Parathyroid adenoma (tissue), 2 donors: ENCODE results near the gene ST8SIA2.

Experiments
- H2AFZ ChIP-seq: fragments of 300-600 bp; sonication (generic); one replicate; pipeline ENCODE4 v1.7.0; 2017; ENCODE audit warnings: antibody characterized with exemption, mild to moderate bottlenecking
- H3K27ac ChIP-seq: fragments of 300-600 bp; sonication (generic); one replicate; pipeline ENCODE4 v1.7.0; 2017
- H3K27me3 ChIP-seq: fragments of 300-600 bp; sonication (generic); one replicate; pipeline ENCODE4 v1.7.0; 2017; ENCODE audit warnings: low read length; ENCODE audit not compliant: control insufficient read depth, insufficient read depth
- H3K36me3 ChIP-seq: fragments of 300-600 bp; sonication (generic); one replicate; pipeline ENCODE4 v1.7.0; 2017; ENCODE audit warnings: low read length; ENCODE audit not compliant: control insufficient read depth, insufficient read depth
- H3K4me1 ChIP-seq: fragments of 300-600 bp; sonication (generic); one replicate; pipeline ENCODE4 v1.7.0; 2017; ENCODE audit warnings: control low read depth
- H3K4me2 ChIP-seq: fragments of 300-600 bp; sonication (generic); one replicate; pipeline ENCODE4 v1.7.0; 2017; ENCODE audit warnings: low read length
- H3K4me3 ChIP-seq: fragments of 300-600 bp; sonication (generic); one replicate; pipeline ENCODE4 v1.7.0; 2017; ENCODE audit warnings: low read depth, low read length
- H3K79me2 ChIP-seq: fragments of 300-600 bp; sonication (generic); one replicate; pipeline ENCODE4 v1.7.0; 2017; ENCODE audit warnings: control low read depth
- H3K9ac ChIP-seq: fragments of 300-600 bp; sonication (generic); one replicate; pipeline ENCODE4 v1.7.0; 2017; ENCODE audit warnings: mild to moderate bottlenecking
- H3K9me3 ChIP-seq: fragments of 300-600 bp; sonication (generic); one replicate; pipeline ENCODE4 v1.7.0; 2017; ENCODE audit warnings: low read length; ENCODE audit not compliant: control insufficient read depth
- TF ChIP-seq, protein P1 (sequence below): fragments of 300-600 bp; sonication (generic); IDR thresholded peaks from one replicate; pipeline ENCODE4 v1.7.0; 2017; ENCODE audit warnings: antibody characterized with exemption, mild to moderate bottlenecking
- donor health status: primary hyperparathyroidism.

Gene ST8SIA2

DNA sequence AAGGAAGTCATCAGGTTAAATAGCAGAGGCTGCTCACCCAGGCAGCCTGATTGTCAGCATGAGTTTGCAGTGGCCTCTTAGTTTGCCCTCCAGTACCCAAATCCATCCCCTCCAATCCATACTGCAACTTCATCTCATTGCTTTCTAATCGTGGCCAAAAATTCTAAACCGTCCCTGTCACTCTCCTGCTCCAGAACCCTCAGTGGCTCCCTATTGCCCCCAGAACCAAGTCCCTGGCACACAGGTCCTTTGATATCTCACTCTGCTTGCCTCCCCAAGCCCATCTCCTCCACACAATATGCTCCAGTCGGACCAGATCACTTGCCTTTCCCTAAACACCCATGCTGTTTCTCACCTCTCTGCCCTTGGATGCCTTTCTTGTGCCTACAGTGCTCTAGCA, 49.7 kb downstream of the ST8SIA2 start:
- Histone ChIP-seq H3K4me3 (no peak overlapping the region), H3K27ac (no peak overlapping the region), H3K79me2 (no peaks in the 10 kb centered on the region), H3K9ac (no peak overlapping the region), H3K4me1 (no peaks in the 10 kb centered on the region), H3K27me3 (no peaks in the 10 kb centered on the region), H3K4me2 (no peak overlapping the region), H3K9me3 (no peaks in the 10 kb centered on the region), H3K36me3 (no peaks in the 10 kb centered on the region), H2AFZ (no peak overlapping the region)
- TF ChIP-seq, protein P1, sequence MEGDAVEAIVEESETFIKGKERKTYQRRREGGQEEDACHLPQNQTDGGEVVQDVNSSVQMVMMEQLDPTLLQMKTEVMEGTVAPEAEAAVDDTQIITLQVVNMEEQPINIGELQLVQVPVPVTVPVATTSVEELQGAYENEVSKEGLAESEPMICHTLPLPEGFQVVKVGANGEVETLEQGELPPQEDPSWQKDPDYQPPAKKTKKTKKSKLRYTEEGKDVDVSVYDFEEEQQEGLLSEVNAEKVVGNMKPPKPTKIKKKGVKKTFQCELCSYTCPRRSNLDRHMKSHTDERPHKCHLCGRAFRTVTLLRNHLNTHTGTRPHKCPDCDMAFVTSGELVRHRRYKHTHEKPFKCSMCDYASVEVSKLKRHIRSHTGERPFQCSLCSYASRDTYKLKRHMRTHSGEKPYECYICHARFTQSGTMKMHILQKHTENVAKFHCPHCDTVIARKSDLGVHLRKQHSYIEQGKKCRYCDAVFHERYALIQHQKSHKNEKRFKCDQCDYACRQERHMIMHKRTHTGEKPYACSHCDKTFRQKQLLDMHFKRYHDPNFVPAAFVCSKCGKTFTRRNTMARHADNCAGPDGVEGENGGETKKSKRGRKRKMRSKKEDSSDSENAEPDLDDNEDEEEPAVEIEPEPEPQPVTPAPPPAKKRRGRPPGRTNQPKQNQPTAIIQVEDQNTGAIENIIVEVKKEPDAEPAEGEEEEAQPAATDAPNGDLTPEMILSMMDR, result no peak

DNA sequence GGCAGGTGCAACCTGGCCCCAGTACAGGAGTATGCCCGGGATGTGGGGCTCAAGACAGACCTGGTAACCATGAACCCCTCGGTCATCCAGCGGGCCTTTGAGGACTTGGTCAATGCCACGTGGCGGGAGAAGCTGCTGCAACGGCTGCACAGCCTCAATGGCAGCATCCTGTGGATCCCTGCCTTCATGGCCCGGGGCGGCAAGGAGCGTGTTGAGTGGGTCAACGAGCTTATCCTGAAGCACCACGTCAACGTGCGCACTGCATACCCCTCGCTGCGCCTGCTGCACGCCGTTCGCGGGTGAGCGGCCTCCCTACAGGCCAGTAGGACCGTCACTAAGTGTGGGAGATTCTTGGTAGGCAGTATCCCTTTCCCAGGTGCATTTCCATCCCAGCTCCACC, 51.0 kb downstream of the ST8SIA2 start:
- no peak overlapping the region for H3K27ac ChIP-seq
- no peaks in the 10 kb centered on the region for H3K36me3 ChIP-seq
- H2AFZ ChIP-seq, result no peak overlapping the region
- no peaks in the 10 kb centered on the region for H3K79me2 ChIP-seq
- no peaks in the 10 kb centered on the region for H3K9me3 ChIP-seq
- no peaks in the 10 kb centered on the region for H3K4me1 ChIP-seq
- H3K27me3 ChIP-seq, result no peaks in the 10 kb centered on the region
- H3K4me2 ChIP-seq, result no peak overlapping the region
- no peak overlapping the region for H3K4me3 ChIP-seq
- no peak overlapping the region for H3K9ac ChIP-seq
- TF ChIP-seq, protein P1, result no peak

- Histone ChIP-seq H3K27me3 (no peaks in the 10 kb centered on the region), H3K4me2 (no peak overlapping the region), H3K4me3 (no peak overlapping the region), H3K79me2 (no peaks in the 10 kb centered on the region), H3K9ac (no peak overlapping the region), H3K4me1 (no peaks in the 10 kb centered on the region), H3K27ac (no peak overlapping the region), H2AFZ (no peak overlapping the region), H3K36me3 (no peaks in the 10 kb centered on the region), H3K9me3 (no peaks in the 10 kb centered on the region)
- TF ChIP-seq, protein P1, result no peak
These were observed 54.7 kb downstream of the ST8SIA2 start for GRCh38 chr15:92448370-92448769.

- Histone ChIP-seq H3K4me1 (no peaks in the 10 kb centered on the region), H3K27ac (no peak overlapping the region), H3K9ac (no peak overlapping the region), H3K4me3 (no peak overlapping the region), H3K79me2 (no peaks in the 10 kb centered on the region), H2AFZ (no peak overlapping the region), H3K27me3 (no peaks in the 10 kb centered on the region), H3K4me2 (no peak overlapping the region), H3K36me3 (no peaks in the 10 kb centered on the region), H3K9me3 (no peaks in the 10 kb centered on the region)
- TF ChIP-seq, protein P1, result no peak
These were observed 55.8 kb downstream of the ST8SIA2 start for GRCh38 chr15:92449476-92449875.

- no peak overlapping the region for H3K4me3 ChIP-seq
- no peak overlapping the region for H2AFZ ChIP-seq
- H3K27ac ChIP-seq, result no peak overlapping the region
- TF ChIP-seq, protein P1, result no peak
- no peaks in the 10 kb centered on the region for H3K79me2 ChIP-seq
- no peaks in the 10 kb centered on the region for H3K36me3 ChIP-seq
- no peaks in the 10 kb centered on the region for H3K27me3 ChIP-seq
- H3K9me3 ChIP-seq, result no peaks in the 10 kb centered on the region
- H3K9ac ChIP-seq, result no peak overlapping the region
- no peak overlapping the region for H3K4me2 ChIP-seq
- no peaks in the 10 kb centered on the region for H3K4me1 ChIP-seq
These were observed 57.6 kb downstream of the ST8SIA2 start for GRCh38 chr15:92451225-92451825.
